RPMI7951 (cell line): Measurements from ENCODE around the gene NEURL1B. TPM values are rescaled to one million over a fixed set of nuclear protein-coding genes. Genes with fewer than 3 reads are reported as not detected.

ENCODE experiments used
- DNase-seq: peaks from one replicate; pipeline ENCODE4 v3.0.0-alpha.2; 2012; ENCODE audit warnings: low read depth
- total RNA-seq: library from RNA; depleted of rRNA; stranded (reverse); fragments of >200 nt; shearing (Covaris generic); gene quantifications from 2 replicates; pipeline ENCODE4 v1.2.3, GENCODE V29; 2014; rRNA removed

Gene NEURL1B
- total RNA-seq, 1 experiment from 2014 or later: 3.8 TPM

DNA sequence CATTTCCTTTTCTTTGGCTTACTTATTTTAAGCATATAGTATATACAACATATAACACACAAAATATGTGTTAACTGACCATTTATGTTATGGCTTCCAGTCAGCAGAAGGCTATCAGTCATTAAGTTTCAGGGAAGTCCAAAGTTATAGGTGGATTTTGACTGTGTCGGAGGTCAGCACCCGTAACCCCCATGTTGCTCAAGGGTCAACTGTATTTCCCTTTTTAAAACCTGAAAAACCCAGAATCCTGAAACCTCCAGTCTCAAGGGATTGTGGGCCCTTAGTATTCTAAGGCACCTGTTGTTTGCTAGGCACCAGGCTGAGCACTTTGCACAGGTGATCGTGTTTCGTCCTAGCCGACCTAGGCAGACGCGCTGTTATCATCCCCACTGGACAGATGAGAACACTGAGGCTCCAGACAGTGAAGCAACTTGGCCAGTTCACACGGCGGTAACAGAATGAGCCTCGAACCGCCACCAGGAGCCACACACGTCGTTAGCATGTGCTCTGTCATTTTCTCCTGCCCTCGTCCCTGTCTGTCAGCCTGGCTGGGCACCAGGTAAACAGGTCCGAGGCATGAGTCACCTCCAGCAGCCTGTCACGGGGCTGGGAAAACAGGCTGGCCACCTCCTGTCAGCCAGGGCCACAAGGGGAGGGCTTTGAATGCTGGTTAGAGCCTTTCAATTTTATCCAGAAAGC lies 90.1 kb downstream of the NEURL1B start:
- no peak for DNase-seq

DNA sequence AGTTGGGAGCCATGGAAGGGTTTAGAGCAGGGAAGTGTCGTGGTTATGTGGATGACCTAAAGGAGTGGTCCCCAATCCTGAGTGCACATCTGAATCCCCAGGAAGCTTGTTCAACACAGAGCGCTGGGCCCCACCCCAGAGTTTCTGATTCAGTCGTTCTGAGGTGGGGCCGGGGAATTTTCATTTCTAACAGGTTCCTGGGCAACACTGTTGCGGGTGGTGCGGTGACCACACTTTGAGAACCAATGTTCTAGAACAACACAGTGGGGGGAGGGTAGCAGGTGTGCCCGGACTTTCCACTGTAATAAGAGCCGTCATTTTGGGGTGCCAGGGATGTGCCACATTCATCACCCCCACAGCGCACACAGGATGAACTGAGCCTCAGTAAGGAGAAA lies 90.6 kb downstream of the NEURL1B start:
- no peak for DNase-seq

DNA sequence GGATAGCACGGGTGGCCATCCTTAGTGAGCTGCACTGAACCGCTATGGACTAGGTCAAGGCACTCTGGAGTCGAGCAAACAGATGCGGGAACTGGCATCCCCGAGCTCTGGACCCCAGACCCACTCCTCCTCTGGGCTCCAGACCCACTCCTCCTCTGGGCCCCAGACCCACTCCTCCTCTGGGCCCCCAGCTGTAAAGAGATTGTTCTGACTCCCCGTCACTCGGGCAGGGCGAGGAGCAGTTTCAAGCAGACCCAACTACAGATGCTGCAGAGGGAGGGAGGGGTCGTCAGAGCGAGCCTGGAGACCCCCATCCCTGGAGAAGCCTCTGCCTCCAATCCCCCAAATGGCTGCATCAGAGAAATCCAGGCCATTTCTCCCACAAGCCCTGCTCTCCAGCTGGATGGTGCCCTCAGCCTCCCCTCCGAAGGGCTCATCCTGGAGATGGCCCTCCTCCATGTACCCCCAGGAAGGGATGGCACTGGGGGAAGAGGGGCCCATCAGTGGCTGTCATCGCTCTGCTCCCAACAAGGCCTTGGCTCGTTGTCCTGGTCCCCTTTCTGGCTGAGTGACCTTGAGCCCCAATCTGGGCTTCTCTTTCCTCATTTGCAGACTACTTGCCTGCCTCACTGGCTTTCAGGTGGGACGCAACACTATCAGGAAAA lies 91.3 kb downstream of the NEURL1B start:
- DNase-seq: no peak

DNA sequence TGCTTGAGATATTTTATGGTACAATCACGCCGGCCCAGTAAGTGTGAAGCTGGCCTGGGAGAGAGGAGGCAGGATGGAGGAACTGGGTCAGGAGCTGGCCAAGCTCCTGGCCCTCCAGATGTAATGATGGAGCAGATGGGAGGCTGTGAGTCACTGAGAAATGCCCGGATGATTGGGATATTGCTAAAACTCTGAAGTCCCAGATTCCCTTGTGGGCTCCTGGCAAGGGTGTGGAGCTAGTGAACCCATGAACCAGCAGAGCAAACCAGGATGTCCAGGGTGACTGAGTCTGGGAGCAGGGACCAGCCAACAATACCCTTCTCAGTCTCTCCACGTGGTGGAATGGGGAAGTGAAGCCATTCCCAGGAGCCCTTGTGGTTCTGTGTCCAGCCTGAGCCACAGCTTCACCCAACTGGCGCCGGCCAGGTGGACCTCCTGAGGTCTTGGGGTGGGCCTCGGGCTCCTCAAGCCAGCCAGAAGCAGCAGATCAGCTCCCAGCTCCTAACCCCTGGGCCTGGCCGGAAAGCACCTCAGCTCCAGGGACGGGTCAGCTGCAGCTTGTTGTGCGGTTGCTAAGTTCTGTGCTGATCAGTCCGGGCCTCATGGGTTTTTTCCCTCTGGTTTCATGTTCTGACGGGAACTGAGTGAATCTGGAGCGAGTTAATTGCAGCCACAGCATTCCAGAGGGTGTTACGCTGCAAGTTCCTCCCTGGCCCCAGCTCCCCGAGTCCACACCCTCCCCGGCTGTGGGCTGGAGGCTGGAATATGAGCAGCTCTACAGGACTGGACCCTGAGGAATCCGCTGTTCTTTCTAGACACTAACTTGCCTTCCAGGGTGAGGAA lies 92.3 kb downstream of the NEURL1B start:
- DNase-seq: peak; percentile 97

DNA sequence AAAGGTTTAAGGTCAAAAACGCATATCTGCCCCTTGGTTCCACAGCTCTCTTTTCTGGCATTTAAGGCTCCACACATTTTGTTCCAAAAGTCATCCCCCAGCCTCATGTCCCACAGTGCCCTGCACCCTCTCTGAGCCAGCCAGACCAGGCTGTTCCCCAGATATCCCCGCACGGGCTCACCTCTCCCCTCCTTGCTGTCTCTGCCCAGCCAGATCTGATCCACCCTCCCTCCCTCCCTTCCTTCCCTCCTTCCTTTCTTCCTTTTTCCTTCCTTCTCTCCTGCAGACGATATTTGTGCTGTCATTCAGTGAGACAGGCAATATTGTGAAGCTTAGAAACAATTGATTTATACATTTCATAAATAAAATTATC lies 92.9 kb downstream of the NEURL1B start:
- DNase-seq: no peak

DNA sequence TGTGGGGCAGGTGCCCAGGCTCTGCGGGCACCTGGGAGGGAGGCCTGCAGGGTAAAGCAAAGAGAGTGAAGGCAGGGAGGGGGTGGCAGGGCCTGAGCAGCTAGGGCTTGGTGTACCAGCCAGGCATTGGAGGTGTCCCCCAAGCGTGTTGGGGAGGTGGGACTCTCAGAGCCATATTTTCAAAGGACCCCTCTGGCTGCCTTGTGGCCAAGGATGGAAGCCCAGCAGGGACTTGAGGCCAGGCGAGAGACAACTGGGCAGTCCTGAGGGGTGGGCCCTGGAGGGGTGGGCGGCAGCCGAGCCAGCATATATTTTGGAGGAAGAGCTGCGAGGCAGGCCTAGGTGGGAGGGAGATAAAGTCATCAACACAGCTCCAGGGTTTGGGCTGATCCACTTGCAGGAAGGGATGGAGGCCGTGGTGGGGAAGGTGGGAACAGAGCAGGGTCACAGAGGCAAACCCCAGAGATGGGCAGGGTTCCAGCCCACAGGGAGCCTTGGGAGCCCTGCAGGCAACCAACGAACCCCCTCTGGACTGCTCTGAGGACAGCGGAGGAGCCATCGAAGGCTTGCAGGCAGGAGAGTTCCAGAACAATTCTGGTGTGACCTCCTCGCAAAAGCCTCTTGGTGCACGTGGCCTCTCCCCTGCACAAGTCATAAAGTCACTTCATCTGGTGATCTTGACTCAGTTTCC lies 94.2 kb downstream of the NEURL1B start:
- no peak for DNase-seq

DNA sequence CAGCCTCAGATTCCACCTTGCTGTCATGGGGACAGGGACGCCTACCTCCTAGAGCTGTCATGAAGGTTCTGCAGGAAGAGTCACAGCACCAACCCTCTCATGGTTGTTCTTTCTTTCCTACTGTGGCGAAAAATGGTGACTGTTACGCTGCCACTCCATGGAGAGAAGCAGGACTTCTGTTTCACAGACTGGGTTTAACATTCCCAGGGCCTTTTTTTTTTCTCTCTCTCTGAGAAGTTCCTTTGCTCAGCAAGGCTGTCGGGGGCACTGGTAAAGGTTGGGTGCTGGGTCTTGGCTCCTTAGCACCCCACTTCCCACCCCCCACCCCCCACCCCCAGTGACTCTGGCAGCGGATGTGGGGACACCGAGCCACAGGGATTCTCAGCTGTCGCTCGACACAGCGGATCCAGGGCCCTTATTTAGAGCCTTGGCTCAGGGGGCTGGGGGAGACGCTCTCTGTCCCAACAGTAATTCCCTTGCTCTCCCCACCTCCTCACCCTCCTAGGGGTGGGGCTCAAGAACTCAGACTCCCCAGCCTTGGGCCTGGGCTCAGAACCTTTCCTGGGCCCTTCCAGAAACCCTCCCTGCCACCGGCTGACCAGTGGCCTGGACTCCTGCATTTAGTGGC lies 95.6 kb downstream of the NEURL1B start:
- no peak for DNase-seq

DNA sequence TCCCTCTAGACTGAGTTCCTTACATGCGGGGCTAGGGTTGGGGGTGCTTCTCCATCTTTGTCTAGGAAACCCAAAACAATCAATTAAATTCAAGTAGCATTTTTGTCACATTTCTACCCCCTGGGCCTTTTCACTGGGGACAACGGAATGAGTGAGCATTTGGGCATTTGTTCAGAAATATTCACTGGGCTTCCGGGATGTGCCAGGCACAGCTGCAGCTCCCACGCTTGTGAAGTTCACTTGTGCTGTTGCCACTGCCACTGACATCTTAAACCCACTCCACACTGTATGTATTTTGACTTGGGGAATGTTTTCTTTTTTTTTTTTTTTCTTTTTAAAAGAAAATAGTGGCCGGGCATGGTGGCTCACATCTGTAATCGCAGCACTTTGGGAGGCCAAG lies 98.3 kb downstream of the NEURL1B start:
- DNase-seq: no peak

DNA sequence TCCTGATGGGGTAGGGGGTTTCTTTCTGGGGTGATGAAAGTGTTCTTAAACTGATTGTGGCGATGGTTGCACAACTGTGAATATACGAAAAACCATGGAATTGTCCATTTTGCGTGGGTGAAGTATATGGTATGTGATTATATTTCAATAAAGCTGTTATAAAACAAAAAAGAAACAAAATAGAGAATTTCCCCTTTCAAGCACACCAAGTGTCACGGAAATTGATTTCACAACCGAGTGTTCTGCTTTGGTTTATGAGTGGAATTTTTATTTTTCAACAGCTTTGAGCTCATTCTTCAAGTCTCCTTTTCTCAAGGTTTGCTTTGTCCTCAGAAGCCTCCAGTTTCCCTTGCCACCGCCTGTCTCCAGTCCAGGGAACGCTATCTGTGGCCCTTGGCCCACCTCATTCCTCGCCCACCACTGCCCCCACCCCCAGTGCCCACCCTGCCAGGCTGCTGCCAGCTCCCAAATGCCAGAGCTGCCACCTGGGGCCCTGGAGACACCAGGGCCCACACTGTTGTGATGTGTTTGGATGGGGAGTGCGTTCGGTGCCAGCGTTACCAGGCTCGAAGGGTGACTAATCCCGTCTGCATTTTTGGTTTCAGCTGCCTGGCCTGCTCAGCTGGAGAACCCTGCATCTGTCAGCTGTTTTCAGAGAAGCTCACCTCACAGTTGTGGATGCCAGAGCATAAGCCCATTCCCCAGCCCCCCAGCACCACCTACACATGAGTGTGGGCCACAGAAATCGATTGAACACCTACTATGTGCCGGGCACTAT lies 99.6 kb downstream of the NEURL1B start:
- DNase-seq: peak; percentile 91

Other genes starting within 250 kb of the NEURL1B start
- 13.8 and 18.5 TPM in 2 replicates for gene SH3PXD2B, start 186.7 kb upstream of the NEURL1B start, total RNA-seq
- gene DUSP1, start 129.9 kb downstream of the NEURL1B start, total RNA-seq: 9.7 TPM in 2 replicates
- 71.8 and 91.3 TPM in 2 replicates for gene ERGIC1, start 193.0 kb downstream of the NEURL1B start, total RNA-seq